B cell (primary cell): ENCODE results near the gene SPAG6. TPM values are rescaled to one million over a fixed set of nuclear protein-coding genes. Genes with fewer than 3 reads are reported as not detected.

Source experiments
- ATAC-seq: fragments of 200-7000 bp; cut with Tn5 transposase; one replicate; pipeline ENCODE4 v1.10.0; 2021; ENCODE audit warnings: low read depth, mild to moderate bottlenecking, moderate number of reproducible peaks, moderate library complexity
- CTCF ChIA-PET: fragments of 350-600 bp; sonication (Branson Sonifier 250); formaldehyde crosslinking; loops from one replicate; lab custom pipeline; 2021; ENCODE audit warnings: antibody characterized with exemption, inconsistent platforms; lab: Charles Lee
- POLR2A ChIA-PET: fragments of 350-600 bp; sonication (Branson Sonifier 250); formaldehyde crosslinking; loops from one replicate; lab custom pipeline; 2021; ENCODE audit warnings: antibody characterized with exemption; lab: Charles Lee
- DNase-seq: peaks from one replicate; pipeline ENCODE4 v3.0.0; 2013
- H2AFZ ChIP-seq: 2 replicates; pipeline ENCODE4 v1.6.1; 2012; ENCODE audit warnings: mild to moderate bottlenecking, low read depth, low read length; ENCODE audit not compliant: insufficient read depth, poor library complexity, severe bottlenecking
- H3K27ac ChIP-seq, 2 donors: 1 replicate in 1 of 2; 2 replicates in 1 of 2; pipeline ENCODE4 v1.5.1; 2012 to 2013; ENCODE audit warnings: low read length in 2 of 2, mild to moderate bottlenecking in 2 of 2, moderate library complexity in 1 of 2
- H3K27me3 ChIP-seq, 4 experiments: fragments of 200-600 bp in 1 of 4; sonication (generic) in 1 of 4; replicated peaks in 1 of 4; 1 replicate in 2 of 4; 2 replicates in 2 of 4; pipeline versions ENCODE4 v1.6.1 to v1.7.0; 2013 to 2016; ENCODE audit warnings: low read length in 3 of 4, mild to moderate bottlenecking in 2 of 4, mixed read lengths in 1 of 4, moderate library complexity in 1 of 4; ENCODE audit not compliant: insufficient read depth in 4 of 4, control insufficient read depth in 3 of 4; ENCODE audit errors: control extremely low read depth in 1 of 4
- H3K36me3 ChIP-seq, 2 experiments: replicated peaks in 1 of 2; 1 replicate in 1 of 2; 2 replicates in 1 of 2; pipeline versions ENCODE4 v1.6.1 to v1.7.1; 2013; ENCODE audit warnings: low read length in 1 of 2; ENCODE audit not compliant: insufficient read depth in 2 of 2, control insufficient read depth in 1 of 2; ENCODE audit errors: control extremely low read depth in 1 of 2, extremely low read depth in 1 of 2
- H3K4me1 ChIP-seq, 2 donors: fragments of 200-600 bp in 1 of 2; sonication (generic) in 1 of 2; 1 replicate in 1 of 2; 2 replicates in 1 of 2; pipeline versions ENCODE4 v1.5.1 to v1.6.1; 2013 to 2017; ENCODE audit warnings: low read length in 2 of 2; ENCODE audit not compliant: control insufficient read depth in 2 of 2, insufficient read depth in 2 of 2
- H3K4me2 ChIP-seq: replicated peaks from 2 replicates; pipeline ENCODE3; 2012; ENCODE audit warnings: mild to moderate bottlenecking, low read depth, low read length; ENCODE audit not compliant: poor library complexity, severe bottlenecking
- H3K4me3 ChIP-seq, 5 experiments: fragments of 200-600 bp in 1 of 5; sonication (generic) in 1 of 5; 1 replicate in 3 of 5; 2 replicates in 2 of 5; pipeline versions ENCODE4 v1.5.1 to v1.7.0; 2011 to 2016; ENCODE audit warnings: low read length in 4 of 5, mild to moderate bottlenecking in 4 of 5, low read depth in 2 of 5, control low read depth in 1 of 5, moderate library complexity in 1 of 5; ENCODE audit not compliant: insufficient read depth in 1 of 5; ENCODE audit errors: control extremely low read depth in 1 of 5, extremely low read depth in 1 of 5
- H3K79me2 ChIP-seq: fragments of 200-600 bp; sonication (generic); one replicate; pipeline ENCODE4 v1.6.0; 2016; ENCODE audit warnings: low read length; ENCODE audit not compliant: control insufficient read depth, insufficient read depth
- H3K9ac ChIP-seq: fragments of 200-600 bp; sonication (generic); 2 replicates; pipeline ENCODE4 v1.6.1; 2017; ENCODE audit warnings: mild to moderate bottlenecking, low read length, moderate library complexity
- H3K9me3 ChIP-seq, 3 donors: one replicate each; pipeline versions ENCODE4 v1.6.1 to v1.7.1; 2013; ENCODE audit warnings: low read length in 2 of 3; ENCODE audit not compliant: control insufficient read depth in 2 of 3, insufficient read depth in 1 of 3; ENCODE audit errors: control extremely low read depth in 1 of 3
- H4K20me1 ChIP-seq: 2 replicates; pipeline ENCODE4 v1.6.0; 2012; ENCODE audit warnings: mild to moderate bottlenecking, low read length; ENCODE audit not compliant: insufficient read depth, control insufficient read depth, poor library complexity, severe bottlenecking
- H3K27ac Mint-ChIP-seq: one replicate; pipeline ENCODE4 v1.8.0; 2021; ENCODE audit warnings: mixed read lengths
- H3K27me3 Mint-ChIP-seq: one replicate; pipeline ENCODE4 v1.8.0; 2021; ENCODE audit warnings: mixed read lengths
- H3K4me1 Mint-ChIP-seq: one replicate; pipeline ENCODE4 v1.8.0; 2021; ENCODE audit warnings: mixed read lengths
- H3K4me3 Mint-ChIP-seq: one replicate; pipeline ENCODE4 v1.8.0; 2021; ENCODE audit warnings: mixed read lengths
- H3K9me3 Mint-ChIP-seq: one replicate; pipeline ENCODE4 v1.8.0; 2022; ENCODE audit warnings: mixed read lengths; ENCODE audit not compliant: insufficient read depth
- CTCF ChIP-seq: fragments of 200-600 bp; IDR thresholded peaks from one replicate; pipeline ENCODE4 v1.8.0; 2022; ENCODE audit warnings: antibody characterized with exemption, mild to moderate bottlenecking
- EZH2 ChIP-seq: IDR thresholded peaks from 2 replicates; pipeline ENCODE4 v1.6.1; 2012; ENCODE audit warnings: borderline replicate concordance, low read depth, mild to moderate bottlenecking, moderate library complexity, low read length; ENCODE audit not compliant: insufficient read depth, poor library complexity, severe bottlenecking
- WGBS: methylation state at CpG from one replicate; pipeline ENCODE4 v1.1.5; 2013; ENCODE audit warnings: missing lambda C conversion rate; ENCODE audit not compliant: insufficient coverage; 5-methylcytosine and 5-hydroxymethylcytosine counted together
- intact Hi-C: fragments of 100-400 bp; cut with micrococcal nuclease; formaldehyde crosslinking; loops from one replicate; pipeline ENCODE4 v1.10.0; 2022
- polyA plus RNA-seq: library from polyadenylated mRNA; depleted of rRNA; stranded (reverse); fragments of >200 nt; gene quantifications from 2 replicates; pipeline ENCODE4 v1.2.3, GENCODE V29; 2012
- total RNA-seq, 2 donors: library from RNA; stranded (reverse); fragments of 120-200 nt in 1 of 2; gene quantifications; 1 replicate in 1 of 2; 2 replicates in 1 of 2; pipeline versions ENCODE4 v1.2.3 to v1.2.4, GENCODE V29; 2013 to 2022

The SPAG6 gene
- total and polyA plus RNA-seq, 2 donors (not counting 1 experiment from before 2014, with no cell fraction given), result not detected

- Histone ChIP-seq H3K4me1 (peaks cover 19 to 24% of the 10 kb centered on the region in 2 donors), H4K20me1 (no peaks in the 10 kb centered on the region), H3K36me3 (no peaks in the 10 kb centered on the region), H3K4me2 (peak overlapping the region; percentile 87), H3K27me3 (no peaks in the 10 kb centered on the region), H3K9me3 (no peaks in the 10 kb centered on the region), H3K4me3 (peak overlapping the region in 4 of 5 experiments; percentile 82 to 93 (median 86)), H3K79me2 (peaks cover 21% of the 10 kb centered on the region), H3K9ac (peak overlapping the region; percentile 91), H2AFZ (peak overlapping the region; percentile 93), H3K27ac (peak overlapping the region; percentile 96 to 97)
- no peak for TF ChIP-seq EZH2
- peak; percentile 25 for TF ChIP-seq CTCF
- ChIA-PET CTCF (interaction anchor here (0.6 to 2.0 kb wide), 13 partner anchors 14 to 1013 kb away, joined by 3 to 9 read pairs (median 4); partner anchors contain the start of gene COMMD3), POLR2A (interaction anchor here (0.6 to 2.7 kb wide), 19 partner anchors 9 to 1003 kb away, joined by 3 to 32 read pairs (median 5); partner anchors contain the start of genes BMI1, COMMD3, DNAJC1 and OTUD1)
- DNase-seq (no peak), ATAC-seq (peak; percentile 57)
- Mint-ChIP-seq H3K27ac (peak overlapping the region; percentile 99), H3K9me3 (no peaks in the 10 kb centered on the region), H3K4me3 (peak overlapping the region; percentile 98), H3K27me3 (no peaks in the 10 kb centered on the region), H3K4me1 (peaks cover 36% of the 10 kb centered on the region)
- intact Hi-C loops, result loop anchor here (1.0 to 5.0 kb wide), 9 partner anchors 18 to 902 kb away; partner anchors contain the start of genes COMMD3 and MLLT10
- 11% methylated on average over 35 of the region's 35 CpGs for WGBS
Observed at GRCh38 chr10:22436526-22436892, 91.2 kb downstream of the SPAG6 start.

- POLR2A ChIA-PET, result interaction anchor here (0.7 to 2.7 kb wide), 18 partner anchors 9 to 1002 kb away, joined by 3 to 32 read pairs (median 4); partner anchors contain the start of genes BMI1, COMMD3, DNAJC1 and OTUD1
- peaks cover 21% of the 10 kb centered on the region for H3K79me2 ChIP-seq
- peak overlapping the region; percentile 96 to 97 for H3K27ac ChIP-seq
Observed at GRCh38 chr10:22436893-22437619, 91.8 kb downstream of the SPAG6 start.

More at GRCh38 chr10:22436893-22437619, 91.8 kb downstream of the SPAG6 start:
- peak overlapping the region; percentile 91 for H3K9ac ChIP-seq
- H3K27me3 ChIP-seq, result no peaks in the 10 kb centered on the region
- TF ChIP-seq CTCF (no peak), EZH2 (no peak)
- H3K9me3 ChIP-seq, result no peaks in the 10 kb centered on the region
- CTCF ChIA-PET, result interaction anchor here (0.6 to 2.0 kb wide), 16 partner anchors 14 to 1012 kb away, joined by 3 to 9 read pairs (median 4); partner anchors contain the start of gene COMMD3
- peak; percentile 86 for ATAC-seq
- no peaks in the 10 kb centered on the region for H3K36me3 ChIP-seq
- H3K4me2 ChIP-seq, result peak overlapping the region; percentile 87
- peaks cover 19 to 24% of the 10 kb centered on the region in 2 donors for H3K4me1 ChIP-seq
- WGBS, result under 1% methylated on average over 85 of the region's 85 CpGs
- Mint-ChIP-seq H3K4me3 (peak overlapping the region; percentile 98), H3K9me3 (no peaks in the 10 kb centered on the region), H3K27ac (peak overlapping the region; percentile 99), H3K27me3 (no peaks in the 10 kb centered on the region), H3K4me1 (peaks cover 36% of the 10 kb centered on the region)
- peak overlapping the region; percentile 93 for H2AFZ ChIP-seq
- intact Hi-C loops, result loop anchor here (1.0 to 5.0 kb wide), 12 partner anchors 18 to 902 kb away; partner anchors contain the start of genes COMMD3, DNAJC1, MLLT10 and PIP4K2A
- DNase-seq, result peak; percentile 96
- H4K20me1 ChIP-seq, result no peaks in the 10 kb centered on the region
- H3K4me3 ChIP-seq, result peak overlapping the region; percentile 65 to 93 (median 86)
